Activated CD4-positive, alpha-beta T cell treated with anti-CD3 and anti-CD28 coated beads for 36 hours (primary cell): ENCODE data around the gene CFAP73. TPM values are rescaled to one million over a fixed set of nuclear protein-coding genes. Genes with fewer than 3 reads are reported as not detected.
A peak's percentile ranks its signal among the peaks of the same experiment; 100 is the strongest.

Experiments
- ATAC-seq: fragments of 200-7000 bp; cut with Tn5 transposase; one replicate; pipeline ENCODE4 v1.10.0; 2021; ENCODE audit warnings: mild to moderate bottlenecking, moderate library complexity
- CTCF ChIA-PET: fragments of 350-600 bp; sonication (Branson Sonifier 250); formaldehyde crosslinking; loops from one replicate; lab custom pipeline; 2021; ENCODE audit warnings: antibody characterized with exemption; lab: Charles Lee
- POLR2A ChIA-PET: fragments of 350-600 bp; sonication (Branson Sonifier 250); formaldehyde crosslinking; loops from one replicate; lab custom pipeline; 2021; ENCODE audit warnings: antibody characterized with exemption, inconsistent platforms; lab: Charles Lee
- DNase-seq: peaks from one replicate; pipeline ENCODE4 v3.0.0-alpha.2; 2020
- H3K27ac Mint-ChIP-seq: one replicate; pipeline ENCODE4 v1.8.0; 2021; ENCODE audit warnings: mixed read lengths
- H3K27me3 Mint-ChIP-seq: one replicate; pipeline ENCODE4 v1.8.0; 2021; ENCODE audit warnings: mixed read lengths
- H3K36me3 Mint-ChIP-seq: one replicate; pipeline ENCODE4 v1.8.0; 2021; ENCODE audit warnings: low read depth, mixed read lengths
- H3K4me1 Mint-ChIP-seq: one replicate; pipeline ENCODE4 v1.8.0; 2021; ENCODE audit warnings: mixed read lengths
- H3K4me3 Mint-ChIP-seq: one replicate; pipeline ENCODE4 v1.8.0; 2021; ENCODE audit warnings: mild to moderate bottlenecking, moderate library complexity, mixed read lengths
- H3K9me3 Mint-ChIP-seq: one replicate; pipeline ENCODE4 v1.8.0; 2021; ENCODE audit warnings: low read depth, mixed read lengths
- intact Hi-C, 2 experiments: fragments of 100-400 bp; cut with DNase I in 1 of 2; cut with micrococcal nuclease in 1 of 2; formaldehyde crosslinking; loops; one replicate each; pipeline versions ENCODE4 v1.14.2 to v1.15.1; 2022 to 2024; cut with DNase I, micrococcal nuclease
- total RNA-seq, 2 experiments: library from RNA; stranded (reverse); gene quantifications; one replicate each; pipeline ENCODE4 v1.2.3, GENCODE V29; 2021

Gene CFAP73
- 1 to 10 TPM in 1 of 2 experiments, under 1 TPM in 1; 0.86 to 1.1 TPM for total RNA-seq

DNA sequence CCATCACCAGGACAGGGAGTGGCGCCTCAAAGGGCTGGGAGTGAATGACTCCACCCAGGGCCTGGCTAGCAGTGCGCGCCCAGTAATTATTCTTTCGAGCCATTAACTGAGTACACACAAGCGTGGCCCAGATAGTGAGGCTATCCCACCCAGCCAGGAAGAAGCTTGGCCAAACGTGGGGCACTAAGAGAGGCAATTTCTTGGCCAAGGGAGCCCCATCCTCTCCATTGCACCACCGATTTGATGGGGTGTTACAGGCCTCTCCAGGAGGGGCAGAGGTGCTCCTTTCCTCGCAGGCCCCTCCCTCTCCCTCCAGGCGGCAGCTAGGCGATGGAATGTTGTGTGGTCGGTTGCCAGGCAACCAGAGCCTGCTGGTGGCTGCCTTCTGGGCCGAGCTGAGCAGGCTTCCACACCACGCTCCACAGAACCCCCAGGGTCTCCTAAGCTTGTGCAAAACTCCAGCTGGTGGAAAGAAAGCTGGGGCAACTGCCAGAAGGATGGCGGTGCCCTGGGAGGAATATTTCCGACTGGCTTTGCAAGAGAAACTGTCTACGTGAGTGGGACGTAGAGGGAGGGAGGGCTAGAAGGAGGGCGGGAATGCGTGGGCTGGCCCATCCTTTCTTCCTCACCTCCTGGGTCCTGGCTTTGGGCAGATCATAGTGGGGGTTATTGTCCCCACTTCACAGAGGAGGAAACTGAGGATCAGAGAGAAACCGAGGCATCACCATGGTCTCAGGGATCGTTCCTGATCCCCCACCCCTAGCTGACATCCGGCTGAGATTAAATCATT, at the start of gene CFAP73:
TSS of gene CFAP73 (plus strand) at position 364 of the 790 bp plus-strand sequence. CDS start at position 498, 134 bp downstream.
- intact Hi-C loops, result loop anchor here in 1 of 2 experiments (5.0 kb wide), 1 partner anchor 52 kb away; no protein-coding TSS in a partner anchor
- ATAC-seq, result no peak

DNA sequence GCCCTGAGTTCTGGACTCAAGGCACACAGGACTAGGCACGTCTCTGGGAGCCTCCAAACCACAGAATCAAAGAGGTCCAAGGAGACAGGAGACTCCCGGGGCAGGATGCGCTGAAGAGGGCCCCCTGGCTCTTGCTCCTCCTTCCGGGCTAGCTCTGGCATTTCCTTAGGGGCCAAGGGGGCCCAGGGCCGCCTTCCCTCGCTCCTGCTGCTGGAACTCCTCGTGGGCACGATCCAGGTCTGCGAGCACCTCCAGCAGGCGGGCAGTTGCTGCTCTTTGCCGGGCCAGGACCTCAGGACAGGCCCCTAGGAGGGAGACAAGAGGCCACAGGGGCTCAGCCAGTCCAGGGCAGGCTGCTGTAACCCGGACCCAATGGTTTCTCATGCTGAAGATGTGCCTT, 49.8 kb upstream of the CFAP73 start:
- no peak overlapping the region for H3K4me3 Mint-ChIP-seq
- H3K36me3 Mint-ChIP-seq, result no peaks in the 10 kb centered on the region
- ATAC-seq (no peak), DNase-seq (no peak)
- H3K4me1 Mint-ChIP-seq, result peaks cover 24% of the 10 kb centered on the region
- no peaks in the 10 kb centered on the region for H3K27me3 Mint-ChIP-seq
- H3K9me3 Mint-ChIP-seq, result no peaks in the 10 kb centered on the region
- ChIA-PET CTCF (interaction anchor here (1.5 to 2.6 kb wide), 2 partner anchors 72 to 107 kb away, joined by 4 to 11 read pairs; no protein-coding TSS in a partner anchor), POLR2A (no interaction called here)
- intact Hi-C loops, result loop anchor here (2.0 to 10.0 kb wide), 7 partner anchors 35 to 192 kb away; partner anchors contain the start of genes DTX1 (in 1 of the 2), OAS1 (in 1 of the 2) and RASAL1 (in 1 of the 2)
- no peak overlapping the region for H3K27ac Mint-ChIP-seq

More for the DNA sequence above, at the start of gene CFAP73:
- ChIA-PET POLR2A (interaction anchor here (0.6 to 1.1 kb wide), 2 partner anchors 12 to 1039 kb away, joined by 3 read pairs; no protein-coding TSS in a partner anchor), CTCF (interaction anchor here (0.7 kb wide), 1 partner anchor 57 kb away, joined by 3 read pairs; no protein-coding TSS in a partner anchor)
- Mint-ChIP-seq H3K27me3 (peaks cover 11% of the 10 kb centered on the region), H3K9me3 (no peaks in the 10 kb centered on the region), H3K27ac (no peak within 1 kb of the TSS), H3K36me3 (no peaks in the 10 kb centered on the region), H3K4me3 (no peak within 1 kb of the TSS), H3K4me1 (peaks cover 14% of the 10 kb centered on the region)
- peak; percentile 56 for DNase-seq

DNA sequence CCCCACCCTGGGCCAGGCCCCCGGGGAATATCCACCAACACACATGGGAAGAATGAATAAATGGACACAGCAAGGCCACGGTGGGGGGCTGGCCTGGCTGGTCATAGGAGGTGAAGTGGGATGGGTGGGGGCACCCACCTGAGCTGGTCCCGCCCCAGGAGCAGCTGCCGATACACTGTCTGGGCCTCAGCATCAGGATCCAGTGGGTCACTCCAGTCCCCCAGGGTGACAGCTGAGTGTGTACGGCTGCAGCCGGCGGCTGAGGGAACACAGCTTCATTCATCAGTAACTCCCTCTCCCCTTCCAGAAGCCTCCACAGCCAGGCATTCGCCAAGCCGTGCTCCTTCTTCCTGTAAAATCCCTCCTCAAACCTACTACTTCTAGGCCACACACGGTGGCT, 47.8 kb upstream of the CFAP73 start:
- CTCF ChIA-PET, result interaction anchor here (0.9 to 2.0 kb wide), 4 partner anchors 13 to 72 kb away, joined by 3 to 11 read pairs (median 6); no protein-coding TSS in a partner anchor
- DNase-seq (no peak), ATAC-seq (no peak)
- Mint-ChIP-seq H3K36me3 (no peaks in the 10 kb centered on the region), H3K27ac (no peak overlapping the region), H3K4me3 (no peak overlapping the region), H3K9me3 (no peaks in the 10 kb centered on the region), H3K27me3 (no peaks in the 10 kb centered on the region), H3K4me1 (peaks cover 19% of the 10 kb centered on the region)
- intact Hi-C loops, result no loop called here
- POLR2A ChIA-PET, result interaction anchor here (0.7 kb wide), 1 partner anchor 415 kb away, joined by 3 read pairs; no protein-coding TSS in a partner anchor

DNA sequence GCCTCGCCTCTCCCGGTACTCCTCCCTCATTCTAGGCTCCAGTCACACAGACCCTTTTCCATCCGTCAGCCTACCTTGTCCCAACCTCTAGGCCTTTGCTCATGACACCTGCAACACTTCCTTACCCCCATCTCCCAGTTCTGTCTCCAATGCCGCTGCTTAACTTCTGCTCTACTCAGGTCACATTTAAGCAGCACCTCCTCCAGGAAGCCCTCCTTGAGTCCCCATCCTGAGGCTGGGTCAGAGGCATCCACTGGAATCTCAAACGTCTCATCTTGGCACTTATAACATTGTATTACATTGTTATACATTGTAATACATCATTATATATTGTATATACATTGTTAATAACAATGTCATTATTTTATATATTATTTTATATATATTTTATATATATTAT, 46.7 kb upstream of the CFAP73 start:
- no peak overlapping the region for H3K4me3 Mint-ChIP-seq
- no peak for DNase-seq
- peaks cover 19% of the 10 kb centered on the region for H3K4me1 Mint-ChIP-seq
- POLR2A ChIA-PET, result no interaction called here
- H3K27ac Mint-ChIP-seq, result no peak overlapping the region
- intact Hi-C loops, result loop anchor here in 1 of 2 experiments (1.0 kb wide), 1 partner anchor 32 kb away; the partner anchor contains the start of gene RASAL1
- H3K36me3 Mint-ChIP-seq, result no peaks in the 10 kb centered on the region
- H3K9me3 Mint-ChIP-seq, result no peaks in the 10 kb centered on the region
- no peak for ATAC-seq
- no peaks in the 10 kb centered on the region for H3K27me3 Mint-ChIP-seq
- CTCF ChIA-PET, result interaction anchor here (0.7 to 2.0 kb wide), 4 partner anchors 52 to 109 kb away, joined by 3 to 9 read pairs (median 4); no protein-coding TSS in a partner anchor

DNA sequence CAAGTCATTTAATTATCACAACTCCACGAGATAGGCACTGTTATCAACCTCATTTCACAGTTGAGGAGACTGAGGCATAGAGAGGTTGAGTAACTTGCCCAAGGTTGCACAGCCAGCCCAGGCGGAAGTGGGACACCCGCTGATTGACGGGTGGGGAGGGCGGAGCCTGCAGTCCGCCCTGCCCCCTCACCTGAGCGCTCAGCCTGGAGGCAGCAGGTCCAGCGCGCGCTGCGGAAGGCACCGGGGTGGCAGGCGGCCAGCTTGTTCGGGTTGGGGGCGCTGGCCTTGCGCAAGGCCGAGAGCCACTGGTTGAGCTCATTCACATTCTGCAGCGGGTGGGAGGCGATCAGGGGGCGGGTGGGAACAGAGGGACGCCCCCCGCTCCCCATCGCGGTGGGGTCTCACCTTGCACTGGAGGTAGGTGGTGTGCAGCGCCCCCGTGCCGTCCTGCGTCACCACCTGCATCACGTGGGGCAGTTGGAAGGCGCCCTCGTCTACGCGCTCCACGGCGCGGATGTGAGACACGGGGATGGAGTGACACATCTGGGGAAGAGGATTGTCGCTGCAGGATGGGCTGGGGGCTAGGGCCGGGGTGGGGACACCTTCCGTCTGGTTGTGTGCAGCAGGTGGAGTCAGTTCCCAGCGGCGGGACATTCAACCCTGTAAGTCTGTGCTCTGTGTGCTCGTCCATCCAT, 45.6 kb upstream of the CFAP73 start:
- peak; percentile 86 for DNase-seq
- peak overlapping the region; percentile 67 for H3K27ac Mint-ChIP-seq
- peak overlapping the region; percentile 62 for H3K4me3 Mint-ChIP-seq
- ChIA-PET CTCF (interaction anchor here (0.6 to 1.4 kb wide), 5 partner anchors 31 to 173 kb away, joined by 3 to 5 read pairs (median 4); partner anchors contain the start of gene RASAL1), POLR2A (interaction anchor here (0.6 kb wide), 1 partner anchor 13 kb away, joined by 3 read pairs; no protein-coding TSS in a partner anchor)
- H3K4me1 Mint-ChIP-seq, result peaks cover 9% of the 10 kb centered on the region
- H3K9me3 Mint-ChIP-seq, result no peaks in the 10 kb centered on the region
- intact Hi-C loops, result loop anchor here in 1 of 2 experiments (1.0 kb wide), 1 partner anchor 31 kb away; the partner anchor contains the start of gene RASAL1
- peak; percentile 98 for ATAC-seq
- H3K36me3 Mint-ChIP-seq, result no peaks in the 10 kb centered on the region
- no peaks in the 10 kb centered on the region for H3K27me3 Mint-ChIP-seq

DNA sequence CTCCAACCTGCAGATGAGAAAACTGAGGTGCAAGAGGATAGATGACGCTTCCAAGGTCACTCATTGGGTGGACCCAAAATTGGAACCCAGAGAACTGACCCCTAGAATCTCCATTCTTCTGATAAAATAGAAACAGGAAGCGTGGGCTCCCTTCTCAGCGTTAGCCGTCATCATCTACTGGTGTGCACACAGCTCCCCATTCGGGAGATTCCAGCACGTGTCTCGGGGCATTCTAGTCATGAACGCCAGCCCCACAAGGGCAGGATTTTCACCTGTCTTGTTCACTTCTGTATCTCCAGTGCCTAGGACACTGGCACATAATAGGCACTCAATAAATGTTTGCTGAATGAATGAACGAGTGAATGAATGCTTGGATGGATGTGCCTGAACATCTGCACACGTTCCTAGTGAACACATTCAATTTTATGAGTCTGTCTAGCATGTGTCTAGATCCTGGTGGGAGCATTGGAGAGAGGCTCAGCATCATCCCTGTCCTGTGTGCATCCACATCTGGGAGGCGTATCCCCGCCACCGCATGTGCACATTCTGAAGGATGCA, 44.5 kb upstream of the CFAP73 start:
- H3K36me3 Mint-ChIP-seq, result no peaks in the 10 kb centered on the region
- peak overlapping the region; percentile 16 for H3K4me3 Mint-ChIP-seq
- ChIA-PET POLR2A (no interaction called here), CTCF (interaction anchor here (0.6 kb wide), 1 partner anchor 175 kb away, joined by 3 read pairs; no protein-coding TSS in a partner anchor)
- no peaks in the 10 kb centered on the region for H3K27me3 Mint-ChIP-seq
- peaks cover 11% of the 10 kb centered on the region for H3K4me1 Mint-ChIP-seq
- DNase-seq (no peak), ATAC-seq (no peak)
- no peak overlapping the region for H3K27ac Mint-ChIP-seq
- H3K9me3 Mint-ChIP-seq, result no peaks in the 10 kb centered on the region
- intact Hi-C loops, result no loop called here

DNA sequence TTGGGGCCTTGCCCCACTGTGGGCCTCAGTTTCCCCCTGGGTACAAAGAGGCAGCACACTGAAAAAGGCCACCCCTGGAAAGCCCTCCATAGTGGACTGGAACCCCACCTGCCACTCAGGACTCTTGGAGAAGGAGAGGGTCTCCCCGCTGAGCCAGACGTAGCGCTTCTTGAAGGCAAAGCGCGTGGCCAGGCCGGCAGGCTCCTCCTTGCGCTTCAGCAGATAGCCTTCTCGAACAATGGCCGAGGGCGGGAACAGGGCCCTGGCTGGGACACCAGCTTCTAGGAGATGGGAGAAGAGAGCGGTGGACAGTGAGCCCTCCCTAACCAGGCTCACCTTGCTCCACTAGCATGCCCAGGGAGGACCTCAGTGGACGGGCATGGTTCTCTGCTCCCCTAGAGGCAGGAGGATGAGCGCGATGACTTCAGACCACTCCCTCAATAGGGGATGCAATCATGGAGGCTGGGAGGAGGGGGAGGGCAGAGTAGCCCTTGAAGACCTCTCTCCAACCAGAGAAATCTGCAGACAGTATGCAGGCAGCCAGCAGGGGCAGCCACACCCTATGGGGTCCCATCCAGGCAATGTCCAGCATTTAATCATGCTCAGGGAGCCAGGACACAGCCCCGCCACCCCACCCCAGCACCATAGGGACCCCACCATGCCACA, 43.8 kb upstream of the CFAP73 start:
- no peak for ATAC-seq
- DNase-seq, result no peak
- Mint-ChIP-seq H3K36me3 (no peaks in the 10 kb centered on the region), H3K4me1 (peaks cover 13% of the 10 kb centered on the region), H3K9me3 (no peaks in the 10 kb centered on the region), H3K27ac (no peak overlapping the region), H3K27me3 (no peaks in the 10 kb centered on the region), H3K4me3 (no peak overlapping the region)
- ChIA-PET POLR2A (no interaction called here), CTCF (interaction anchor here (1.1 to 1.3 kb wide), 2 partner anchors 68 to 112 kb away, joined by 3 to 6 read pairs; no protein-coding TSS in a partner anchor)
- intact Hi-C loops, result no loop called here

DNA sequence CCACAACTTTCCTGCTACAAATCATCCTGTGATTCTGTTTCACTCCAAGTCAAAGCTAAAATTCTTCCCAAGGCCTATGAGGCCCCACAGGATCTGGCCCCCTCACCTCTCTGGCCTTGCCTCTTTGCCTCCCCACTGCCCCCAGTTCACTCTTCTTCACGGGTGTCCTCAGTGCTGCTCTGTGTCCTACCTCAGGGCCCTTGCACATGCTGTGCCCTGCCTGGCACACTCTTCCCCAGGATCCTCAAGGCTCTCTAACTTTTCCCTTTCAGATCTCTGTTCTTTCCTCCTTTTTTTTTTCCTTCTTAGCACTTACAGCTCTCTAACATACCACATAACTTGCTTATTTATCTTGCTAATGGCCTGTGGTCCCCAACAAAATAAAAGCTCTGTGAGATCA, 43.2 kb upstream of the CFAP73 start:
- ChIA-PET CTCF (interaction anchor here (0.6 to 1.3 kb wide), 4 partner anchors 7 to 113 kb away, joined by 3 to 6 read pairs (median 3); partner anchors contain the start of gene RASAL1), POLR2A (no interaction called here)
- no peaks in the 10 kb centered on the region for H3K9me3 Mint-ChIP-seq
- no peak overlapping the region for H3K27ac Mint-ChIP-seq
- intact Hi-C loops, result no loop called here
- no peaks in the 10 kb centered on the region for H3K27me3 Mint-ChIP-seq
- H3K36me3 Mint-ChIP-seq, result no peaks in the 10 kb centered on the region
- no peak for ATAC-seq
- no peak overlapping the region for H3K4me3 Mint-ChIP-seq
- H3K4me1 Mint-ChIP-seq, result peaks cover 13% of the 10 kb centered on the region
- no peak for DNase-seq

DNA sequence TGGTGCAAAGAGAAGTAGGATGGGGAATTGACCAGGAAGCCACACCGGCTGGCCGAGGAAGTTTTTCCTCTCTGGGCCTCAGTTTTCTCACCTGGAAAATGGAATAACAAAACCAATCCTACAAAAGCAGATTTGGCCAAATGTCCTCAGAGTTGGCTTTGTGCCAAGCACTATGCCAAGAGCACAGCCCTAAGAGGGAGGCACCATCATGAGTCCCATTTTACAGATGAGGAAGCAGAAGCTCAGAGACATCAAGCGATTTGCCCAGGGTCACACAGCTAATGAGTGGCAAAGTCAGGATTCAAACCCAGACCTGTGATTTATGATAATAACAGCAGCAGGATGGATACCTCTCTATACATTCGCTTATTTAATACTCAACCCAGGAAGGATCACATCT, 41.2 kb upstream of the CFAP73 start:
- Mint-ChIP-seq H3K9me3 (no peaks in the 10 kb centered on the region), H3K27ac (no peak overlapping the region), H3K4me1 (peaks cover 13% of the 10 kb centered on the region), H3K36me3 (no peaks in the 10 kb centered on the region), H3K27me3 (no peaks in the 10 kb centered on the region), H3K4me3 (no peak overlapping the region)
- intact Hi-C loops, result no loop called here
- no peak for ATAC-seq
- ChIA-PET POLR2A (no interaction called here), CTCF (interaction anchor here (0.6 to 1.9 kb wide), 3 partner anchors 60 to 115 kb away, joined by 3 to 5 read pairs (median 4); no protein-coding TSS in a partner anchor)
- no peak for DNase-seq

DNA sequence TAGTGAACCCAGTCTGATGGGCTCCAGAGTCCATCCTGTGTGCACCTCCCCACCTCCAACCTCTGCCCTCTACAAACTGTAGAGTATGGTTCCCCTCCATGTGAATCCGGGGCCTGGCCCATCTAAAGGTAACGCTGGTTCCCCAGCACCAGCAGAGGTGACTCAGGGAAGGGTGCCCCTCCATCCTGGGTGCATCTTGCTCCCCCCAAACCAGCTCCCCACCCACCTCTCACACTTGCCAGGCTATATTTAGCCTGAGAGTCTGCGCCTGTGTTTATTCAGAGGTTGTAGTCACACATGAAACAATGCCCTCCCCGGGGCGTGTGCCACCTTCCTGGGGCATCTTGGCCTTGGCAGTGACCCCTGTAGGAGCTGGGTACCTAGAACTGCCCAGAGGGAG, 40.2 kb upstream of the CFAP73 start:
- no peaks in the 10 kb centered on the region for H3K9me3 Mint-ChIP-seq
- no peak for DNase-seq
- H3K36me3 Mint-ChIP-seq, result no peaks in the 10 kb centered on the region
- H3K27me3 Mint-ChIP-seq, result no peaks in the 10 kb centered on the region
- CTCF ChIA-PET, result interaction anchor here (0.5 to 1.9 kb wide), 2 partner anchors 48 to 116 kb away, joined by 3 to 4 read pairs; no protein-coding TSS in a partner anchor
- intact Hi-C loops, result no loop called here
- H3K4me3 Mint-ChIP-seq, result no peak overlapping the region
- no peak for ATAC-seq
- POLR2A ChIA-PET, result no interaction called here
- H3K4me1 Mint-ChIP-seq, result peaks cover 7% of the 10 kb centered on the region
- no peak overlapping the region for H3K27ac Mint-ChIP-seq
